GM12872 (cell line): Measurements from ENCODE around the gene DENND5B.
A peak's percentile ranks its signal among the peaks of the same experiment; 100 is the strongest.

Experiments used
- CTCF ChIP-seq: IDR thresholded peaks from 3 replicates; pipeline ENCODE4 v1.5.1; 2011; ENCODE audit warnings: low read depth, mild to moderate bottlenecking, low read length, moderate library complexity; ENCODE audit not compliant: insufficient read depth

The DENND5B gene

DNA sequence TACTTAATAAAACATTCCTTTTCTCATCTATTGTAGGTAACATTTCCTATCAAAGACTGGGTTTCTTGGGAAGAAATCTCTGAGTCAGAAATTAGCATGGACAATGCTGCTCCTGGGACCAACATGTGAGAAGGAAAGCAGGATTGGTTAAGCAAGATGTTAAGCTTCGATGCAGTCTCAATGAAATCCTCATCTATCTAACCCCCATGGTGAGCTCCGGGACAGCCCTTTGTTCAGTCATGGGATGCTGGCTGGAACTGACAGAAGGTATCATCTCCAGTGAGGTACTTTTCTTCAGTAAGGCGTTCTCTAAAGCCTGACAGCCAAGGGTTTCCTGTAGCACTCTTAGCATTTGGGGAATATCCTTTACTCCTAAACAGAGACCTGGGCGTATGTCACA is 182.2 kb downstream of the DENND5B start:
- TF ChIP-seq CTCF, result no peak

- TF ChIP-seq CTCF, result no peak
These were observed 183.4 kb downstream of the DENND5B start for GRCh38 chr12:31407562-31407961.

DNA sequence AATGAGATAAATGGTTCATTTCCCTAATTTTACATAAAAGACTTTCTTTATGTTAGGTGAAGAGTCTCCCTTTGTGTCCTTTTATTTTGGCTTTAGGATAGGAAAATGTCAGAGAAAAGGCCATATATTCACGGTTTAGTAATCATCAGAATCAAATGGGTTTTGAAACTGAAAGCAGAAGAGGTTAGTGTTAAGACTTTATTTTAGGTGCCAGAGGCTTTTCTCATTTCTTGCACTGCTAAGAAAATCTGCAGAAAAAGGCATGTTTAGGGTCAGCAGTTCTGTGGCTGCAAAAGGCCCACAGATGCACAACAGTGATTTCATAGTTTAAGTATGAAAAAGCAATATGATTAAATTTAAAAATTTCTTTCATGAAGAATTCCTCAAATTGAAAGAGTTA is 184.6 kb downstream of the DENND5B start:
- no peak for TF ChIP-seq CTCF

GRCh38 chr12:31405021-31405420 is 185.9 kb downstream of the DENND5B start:
- no peak for TF ChIP-seq CTCF

DNA sequence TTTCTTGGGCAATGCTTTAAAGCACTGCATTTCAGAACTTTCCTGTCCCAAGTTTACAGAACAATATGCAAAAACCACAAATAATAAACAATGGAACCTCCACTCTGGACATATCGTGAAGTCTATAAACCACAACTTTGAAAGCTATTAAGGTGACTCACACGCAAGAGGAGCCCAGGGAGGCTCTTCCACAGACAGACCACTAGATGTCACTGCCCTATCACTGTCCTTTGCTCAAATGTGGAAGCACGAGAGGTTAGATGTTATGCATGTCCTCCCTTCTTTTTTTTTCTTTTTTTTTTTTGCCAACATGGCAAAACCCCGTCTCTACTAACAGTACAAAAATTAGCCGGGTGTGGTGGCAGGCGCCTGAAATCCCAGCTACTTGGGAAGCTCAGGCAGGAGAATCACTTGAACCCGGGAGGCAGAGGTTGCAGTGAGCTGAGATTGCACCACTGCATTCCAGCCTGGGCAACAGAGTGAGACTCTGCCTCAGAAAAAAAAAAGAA is 187.8 kb downstream of the DENND5B start:
- peak; percentile 95 for TF ChIP-seq CTCF

DNA sequence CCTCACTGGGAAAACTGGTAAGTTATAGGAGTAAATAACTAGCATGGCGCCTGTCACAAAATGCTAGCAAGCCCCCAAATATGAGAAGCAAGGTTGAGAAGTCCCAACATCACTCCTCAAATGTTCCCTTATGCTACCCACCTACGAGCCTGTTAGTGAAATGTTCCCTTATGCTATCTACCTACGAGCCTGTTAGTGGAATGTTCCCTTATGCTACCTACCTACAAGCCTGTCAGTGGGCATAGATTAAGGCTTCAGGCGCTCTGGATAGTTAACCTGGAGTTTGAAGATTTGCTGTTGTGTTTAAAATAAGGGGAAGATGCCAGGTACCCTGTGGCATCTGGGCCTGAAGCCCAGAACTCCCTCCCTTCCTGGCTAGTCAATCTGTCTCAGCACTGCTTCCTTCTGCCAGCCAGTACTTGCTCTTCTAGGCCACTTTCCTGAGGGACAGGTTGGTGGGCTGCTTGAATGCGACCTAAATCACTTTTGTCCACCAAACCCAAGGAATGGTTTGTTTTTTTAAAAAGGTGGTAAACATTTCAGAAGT is 197.9 kb downstream of the DENND5B start:
- no peak for TF ChIP-seq CTCF

DNA sequence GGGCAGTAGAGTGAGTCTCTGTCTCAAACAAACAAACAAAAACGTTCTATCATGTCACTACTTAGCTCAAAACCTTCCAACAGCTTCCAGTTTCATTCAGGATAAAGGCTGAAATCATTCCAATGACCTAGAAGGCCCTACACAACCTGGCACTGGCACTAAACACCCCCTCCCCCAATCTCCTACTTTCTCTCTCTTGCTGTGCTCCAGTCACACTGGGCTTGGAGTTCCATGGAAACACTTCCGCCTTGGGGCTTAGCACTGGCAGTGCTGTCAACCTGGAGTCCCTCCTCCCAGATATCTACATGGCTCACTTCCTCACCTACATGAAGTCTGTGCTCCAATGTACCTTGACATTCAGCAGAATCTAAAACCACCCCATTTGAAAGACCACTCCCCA is 199.9 kb downstream of the DENND5B start:
- no peak for TF ChIP-seq CTCF
